GM18505 (cell line): ENCODE measurements around the gene MRGPRE.

Experiments
- ATAC-seq: cut with Tn5 transposase; IDR thresholded peaks from one replicate; pipeline ENCODE4 v1.9.1; 2021; ENCODE audit not compliant: unreplicated experiment
- POLR2A ChIP-seq: IDR thresholded peaks from 4 replicates; pipeline ENCODE4 v1.6.1; 2011; ENCODE audit warnings: borderline replicate concordance; ENCODE audit not compliant: insufficient read depth, insufficient read length; ENCODE audit errors: extremely low read depth

The MRGPRE gene

DNA sequence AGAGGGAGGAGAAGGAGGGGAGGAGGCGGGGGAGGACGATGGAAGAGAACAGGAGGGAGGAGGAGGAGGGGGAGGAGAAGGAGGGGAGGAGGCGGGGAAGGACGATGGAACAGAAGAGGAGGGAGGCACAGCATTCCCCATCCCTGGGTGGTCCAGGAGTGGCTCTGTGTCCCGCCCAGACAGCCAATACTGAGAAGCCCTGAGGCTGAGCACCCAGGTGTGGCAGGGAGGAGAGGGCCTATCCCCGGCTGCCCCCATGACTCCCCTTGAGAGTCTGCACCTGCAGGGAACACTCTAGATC is 717 bp downstream of the MRGPRE start:
- no peak for ATAC-seq

DNA sequence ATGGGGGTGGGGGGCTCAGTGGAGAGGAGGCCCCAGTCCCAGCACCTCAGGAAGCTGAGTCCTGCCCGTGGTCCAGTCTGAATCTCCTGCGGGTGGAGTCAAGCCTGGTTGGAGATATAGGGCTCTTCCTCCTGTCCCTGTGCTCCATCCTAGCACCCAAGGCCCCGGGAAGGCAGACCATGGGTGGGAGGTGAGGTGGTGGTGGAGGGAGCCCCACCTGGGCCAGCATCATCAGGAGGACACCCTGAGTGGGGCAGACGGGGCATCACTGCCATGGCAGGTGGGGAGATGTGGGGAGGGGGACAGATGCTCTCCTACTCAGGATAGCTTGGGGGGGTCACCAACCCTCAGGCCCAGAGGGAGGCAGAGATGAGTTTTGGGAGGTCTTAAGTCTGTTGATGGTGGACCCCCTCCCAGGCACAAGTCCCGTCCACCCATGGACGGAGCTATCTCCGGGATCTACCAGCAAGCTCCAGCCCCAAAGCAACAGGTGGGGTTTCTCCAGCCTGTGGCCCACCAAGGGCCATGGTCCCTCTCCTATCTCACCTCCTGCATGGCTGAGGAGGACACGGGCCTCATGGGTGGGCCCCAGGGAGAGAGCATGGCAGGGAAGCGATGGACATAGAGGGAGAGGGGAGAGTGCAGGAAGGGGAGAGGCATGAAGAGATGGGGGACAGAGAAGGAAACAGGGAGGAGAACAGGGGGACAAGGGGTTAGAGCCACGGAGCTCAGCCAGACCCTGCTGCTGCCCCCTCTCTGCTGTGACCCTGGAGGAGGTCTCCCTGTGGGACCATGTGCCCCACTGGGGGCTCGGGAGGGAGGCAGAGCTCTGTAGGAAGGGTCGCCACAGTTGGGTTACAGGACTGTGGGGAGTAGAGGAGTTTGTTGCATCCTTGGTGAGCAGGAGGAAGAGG is 1.3 kb downstream of the MRGPRE start:
- no peak for ATAC-seq
- no peak for TF ChIP-seq POLR2A

More for the DNA sequence above, 717 bp downstream of the MRGPRE start:
- no peak for TF ChIP-seq POLR2A

DNA sequence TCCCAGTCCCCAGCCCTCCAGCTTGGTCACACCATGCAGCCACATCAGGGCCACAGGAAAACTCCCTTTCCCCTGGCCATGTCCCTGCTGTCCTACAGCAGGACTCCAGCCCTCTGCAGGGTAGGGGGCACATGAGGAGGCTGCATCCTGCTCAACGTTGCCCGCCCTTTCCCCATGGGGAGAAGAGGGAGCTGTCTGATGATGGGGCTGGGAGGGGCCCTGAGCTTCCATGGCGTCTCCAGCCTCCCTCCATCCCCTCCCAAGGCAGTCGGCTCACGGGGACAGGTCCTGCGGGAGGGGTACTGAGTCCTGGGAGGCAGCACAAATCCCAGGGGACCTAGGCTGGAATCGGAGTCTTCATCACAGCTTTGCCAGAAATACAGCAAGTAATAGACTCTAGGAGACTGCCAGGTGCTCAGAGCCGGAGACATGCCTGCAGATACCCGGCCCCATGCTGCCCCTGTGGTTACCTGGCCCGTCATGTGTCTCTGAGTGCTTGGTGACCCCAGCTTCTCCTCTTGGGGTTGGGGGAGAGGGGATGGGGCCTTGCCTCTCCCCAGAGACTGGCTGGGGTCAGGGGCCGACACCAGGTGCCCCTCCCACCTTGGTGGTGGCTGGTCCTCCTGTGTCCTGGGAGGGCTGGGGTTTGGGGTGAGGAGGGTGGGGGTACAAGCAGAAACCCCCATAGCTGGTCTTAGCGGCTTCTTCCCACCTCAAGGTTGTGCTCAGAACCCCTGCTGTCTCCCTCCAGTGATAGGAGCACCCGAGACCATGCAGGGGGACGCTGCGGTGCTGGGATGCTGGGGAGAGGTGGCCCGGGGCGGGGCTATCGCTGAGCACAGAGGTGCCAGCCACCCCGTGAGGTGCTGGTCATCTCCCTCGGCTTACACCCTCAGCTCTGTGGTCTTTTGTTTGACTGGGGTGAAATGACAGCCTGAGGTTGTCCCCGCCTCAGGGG is 2.3 kb downstream of the MRGPRE start:
- no peak for TF ChIP-seq POLR2A
- no peak for ATAC-seq

DNA sequence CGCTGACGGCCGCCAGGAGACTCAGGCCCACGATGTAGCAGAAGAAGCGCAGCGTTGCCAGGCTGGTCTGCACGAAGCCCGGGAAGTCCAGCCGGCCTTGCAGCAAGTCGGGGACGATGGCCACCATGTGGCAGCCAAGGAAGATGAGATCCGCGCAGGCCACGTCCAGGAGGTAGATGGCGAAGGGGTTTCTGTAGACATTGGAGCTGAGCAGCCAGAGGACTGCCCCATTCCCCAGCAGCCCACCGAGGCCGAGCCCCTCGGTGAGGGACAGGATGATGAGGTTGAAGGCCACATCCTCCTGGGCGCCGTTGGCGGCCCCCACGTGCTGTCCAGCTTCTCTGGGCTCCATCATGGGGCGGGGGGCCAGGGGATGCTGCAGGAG is 3.8 kb downstream of the MRGPRE start:
- no peak for TF ChIP-seq POLR2A
- ATAC-seq = no peak

DNA sequence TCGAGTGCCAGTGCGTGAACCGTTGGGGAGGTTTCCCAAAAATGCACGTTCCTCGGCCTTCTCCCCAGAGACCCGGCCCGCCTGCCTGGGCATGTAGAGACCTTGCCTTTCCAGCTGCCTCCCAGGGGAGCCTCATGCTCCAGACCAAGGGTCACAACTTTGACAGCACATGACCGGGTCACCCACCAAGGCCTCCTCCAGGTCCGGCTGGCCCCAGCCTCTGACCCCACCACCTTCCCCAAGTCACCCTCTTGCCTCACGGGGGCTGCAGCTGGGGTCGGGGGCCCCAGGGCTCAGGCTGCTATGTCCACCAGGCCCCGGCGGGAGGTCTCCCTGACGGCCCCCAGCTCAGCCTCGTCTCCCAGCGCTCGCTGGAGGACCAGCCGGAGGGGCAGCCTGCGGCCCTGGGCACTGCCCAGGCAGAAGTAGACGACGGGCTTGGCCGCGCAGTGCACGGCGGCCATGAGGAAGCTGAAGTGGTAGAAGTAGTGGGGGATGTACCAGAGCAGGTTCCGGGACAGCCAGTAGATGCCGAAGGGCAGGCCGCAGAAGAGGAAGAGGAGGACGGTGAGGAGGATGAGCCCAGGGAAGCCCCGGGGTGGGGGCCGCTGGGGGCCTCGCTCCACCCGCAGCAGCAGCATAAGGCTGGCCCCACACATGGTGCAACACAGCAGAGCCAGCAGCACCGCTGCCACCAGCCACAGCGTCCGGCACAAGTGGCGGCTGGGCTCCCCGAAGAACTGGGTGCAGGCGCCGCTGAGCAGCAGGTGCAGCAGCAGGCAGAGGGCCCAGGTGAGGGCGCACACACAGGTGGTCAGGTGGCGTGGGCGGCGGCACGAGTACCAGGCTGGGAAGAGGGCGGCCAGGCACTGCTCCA is 4.4 kb downstream of the MRGPRE start:
- no peak for TF ChIP-seq POLR2A
- no peak for ATAC-seq

DNA sequence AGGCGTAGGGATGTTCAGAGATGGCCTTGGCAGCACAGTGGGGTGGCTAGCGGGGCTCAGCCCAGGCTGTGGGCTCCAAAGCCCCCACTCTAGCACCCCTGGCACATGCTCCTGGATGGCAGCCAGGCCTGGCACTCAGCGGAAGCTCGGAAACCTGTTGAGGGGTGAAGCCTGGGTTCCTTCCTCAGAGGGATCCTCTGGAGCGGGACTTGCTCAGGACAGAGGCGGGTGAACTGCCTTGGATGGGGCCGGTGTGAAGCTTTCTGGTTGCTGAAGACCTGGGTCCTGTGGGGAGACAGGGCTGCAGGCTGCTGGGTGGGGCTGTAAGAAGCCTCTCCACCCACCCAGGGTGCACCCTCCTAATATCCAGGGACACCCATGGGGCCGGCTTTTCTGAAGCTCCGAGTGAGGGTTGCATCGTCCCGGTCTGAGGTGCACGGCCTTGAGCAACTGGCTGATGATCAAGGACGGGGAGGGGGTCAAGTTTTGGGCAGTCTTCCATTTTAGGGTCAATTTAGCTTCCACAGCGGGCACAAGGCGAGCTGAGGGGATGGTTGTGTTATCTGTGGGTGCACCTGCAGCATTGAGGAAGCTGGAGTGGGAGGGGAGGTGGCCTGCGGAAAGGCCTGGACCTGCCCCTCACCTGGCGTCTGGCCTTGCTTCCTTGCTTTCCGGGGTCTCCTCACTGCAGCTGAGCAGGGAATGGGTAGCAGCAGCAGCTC is 5.2 kb downstream of the MRGPRE start:
- TF ChIP-seq POLR2A = no peak
- ATAC-seq = no peak

DNA sequence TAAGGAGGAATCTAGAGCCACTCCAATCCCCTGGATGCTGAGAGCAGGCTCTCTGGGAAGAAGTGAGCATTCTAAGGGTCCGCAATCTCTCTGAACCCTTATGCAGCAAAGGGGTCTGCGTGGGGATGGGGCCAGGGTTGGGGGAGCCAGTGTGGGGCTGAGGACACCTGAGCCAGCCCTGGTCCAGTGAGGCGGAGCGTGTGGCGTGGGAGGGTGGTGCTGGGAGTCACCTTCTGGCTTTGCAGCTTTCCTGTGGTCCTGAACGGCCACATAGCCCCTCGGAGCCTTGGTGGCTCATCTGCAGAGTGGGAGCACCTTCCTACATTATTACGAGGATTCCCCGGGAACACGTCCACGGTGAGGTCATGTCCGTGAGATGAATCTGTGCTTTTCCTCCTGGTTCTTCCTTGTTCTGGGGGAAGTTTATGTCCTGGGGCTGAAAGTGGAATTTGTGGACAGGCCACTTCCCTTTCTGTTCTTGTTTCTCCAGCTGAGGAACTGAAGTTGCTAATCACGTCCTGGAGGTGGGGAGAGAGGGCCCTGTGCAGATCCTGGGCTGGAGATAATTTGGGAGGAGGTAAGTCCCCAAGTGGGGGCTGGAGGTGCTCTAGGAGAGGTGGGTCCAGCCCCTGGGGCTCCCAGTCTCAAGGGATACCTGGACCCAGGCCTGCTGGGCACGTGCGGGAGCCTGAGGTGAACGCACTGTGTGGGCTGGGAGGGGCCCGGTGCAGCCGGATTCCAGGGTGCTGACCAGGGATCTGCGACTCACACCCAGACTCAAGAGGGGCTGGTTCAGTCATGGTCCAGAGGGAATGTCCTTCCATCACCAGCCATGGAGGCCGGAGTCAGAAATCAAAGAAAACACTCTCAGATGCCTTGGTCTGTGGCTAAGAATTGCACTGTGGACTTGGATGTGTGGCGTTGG is 6.1 kb downstream of the MRGPRE start:
- no peak for ATAC-seq
- no peak for TF ChIP-seq POLR2A

DNA sequence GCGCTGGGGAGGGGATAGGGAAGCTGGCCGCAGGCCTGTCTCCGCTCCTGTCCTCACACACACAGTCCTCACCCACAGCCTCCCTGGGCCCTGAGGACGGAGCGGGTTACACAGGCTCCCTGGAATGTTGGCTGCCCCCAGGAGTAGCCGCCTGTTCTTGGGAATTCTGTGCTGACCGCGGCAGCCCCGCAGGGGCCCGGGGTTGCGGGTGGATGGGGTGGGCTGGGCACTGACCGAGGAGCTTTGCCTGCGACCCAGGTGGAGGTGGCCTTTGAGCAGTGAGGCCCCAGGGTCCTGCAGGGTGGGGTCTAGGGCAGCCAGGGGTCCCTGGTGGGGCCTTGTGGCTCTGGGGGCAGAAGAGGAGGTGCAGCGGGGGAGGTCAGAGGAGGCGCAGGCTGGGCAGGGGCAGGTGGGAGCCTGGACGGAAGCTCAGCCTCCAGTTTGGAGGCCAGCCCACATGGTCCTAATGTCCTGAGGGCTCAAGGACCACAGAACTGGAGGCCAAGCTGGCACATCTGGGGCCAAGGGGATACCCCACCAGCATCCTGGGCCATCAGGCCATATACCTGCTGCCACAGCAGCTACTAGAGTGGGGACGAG is 7.0 kb downstream of the MRGPRE start:
- no peak for TF ChIP-seq POLR2A
- ATAC-seq = no peak

DNA sequence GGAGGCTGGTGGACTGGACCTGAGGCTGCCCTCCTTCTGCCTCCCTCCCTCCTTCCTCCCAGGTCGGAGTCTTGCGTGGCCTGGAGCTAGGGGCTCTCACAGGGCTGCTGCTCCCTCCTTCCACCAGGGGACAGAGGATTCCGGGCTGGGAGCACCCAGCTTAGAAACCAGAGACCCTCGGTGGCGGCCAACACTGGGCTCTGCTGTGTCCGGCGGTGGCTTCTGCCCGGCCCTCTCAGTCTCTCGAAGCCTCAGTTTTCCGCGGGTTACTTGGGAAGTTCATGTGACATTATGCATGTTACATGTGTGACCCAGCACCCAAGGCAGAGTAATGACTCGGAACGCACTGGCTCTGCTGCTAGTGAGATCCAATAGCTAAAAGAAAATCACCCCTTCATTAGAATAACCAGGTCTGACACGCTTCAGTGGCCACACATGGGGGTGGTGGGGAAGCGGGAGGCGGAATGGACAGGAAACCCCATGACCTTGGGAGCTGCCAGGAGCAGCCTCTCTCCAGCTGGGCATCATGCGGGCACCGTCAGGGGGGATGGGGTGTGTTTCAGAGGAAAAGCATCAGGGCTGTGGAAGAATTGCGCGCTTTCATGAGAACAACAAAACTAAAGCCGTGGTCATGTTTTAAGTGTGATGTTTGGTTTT is 7.7 kb downstream of the MRGPRE start:
- ATAC-seq = no peak
- TF ChIP-seq POLR2A = no peak

DNA sequence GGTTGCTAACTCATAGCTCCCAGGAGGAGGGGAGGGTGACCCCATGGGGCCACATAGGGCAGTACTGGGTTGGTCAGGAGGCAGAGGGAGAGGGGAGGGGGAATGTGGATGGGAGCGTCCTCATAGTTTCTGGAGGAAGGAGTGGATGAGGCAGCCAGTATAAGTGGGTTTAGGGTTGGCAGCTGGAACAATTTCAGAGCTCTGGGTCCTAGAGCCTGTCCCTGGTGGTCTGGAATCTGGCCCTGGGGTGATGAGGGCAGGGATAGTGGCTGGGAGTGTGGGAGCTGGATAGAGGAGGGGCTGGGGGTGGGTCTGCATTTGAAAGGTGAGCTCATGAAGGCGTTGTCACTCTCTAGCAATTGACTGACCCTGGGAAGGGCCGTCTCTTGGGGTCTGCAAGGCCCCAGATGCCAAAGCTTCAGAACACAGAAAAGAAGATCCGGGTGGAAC is 8.3 kb downstream of the MRGPRE start:
- TF ChIP-seq POLR2A = no peak
- ATAC-seq = no peak
